Measurements from ENCODE around the gene RCAN1.

- no peak for TF ChIP-seq POLR2AphosphoS5 (IDR thresholded peaks at IDR 0.05; ENCODE audit: low read depth, low read length)
- TF ChIP-seq POLR2A (IDR thresholded peaks at IDR 0.05; ENCODE audit: low read depth, low read length), result no peak
- no peak for TF ChIP-seq TAF1 (IDR thresholded peaks at IDR 0.05; ENCODE audit: low read depth, low read length)
- no peak for TF ChIP-seq POU2F2 (IDR thresholded peaks at IDR 0.05; ENCODE audit: low read depth, low read length)
- TF ChIP-seq SPI1 (IDR thresholded peaks at IDR 0.05; ENCODE audit: low read depth, low read length), result no peak
- TF ChIP-seq PAX5 (IDR thresholded peaks at IDR 0.05; ENCODE audit: insufficient read depth, low read length, severe bottlenecking), result no peak
Observed at GRCh38 chr21:34540206-34540605, 74.7 kb downstream of the RCAN1 start.

Measured in GM12891 (cell line).